Activated CD4-positive, alpha-beta T cell treated with anti-CD3 and anti-CD28 coated beads for 4 hours (primary cell): ENCODE data around the gene TCF4.
A peak's percentile ranks its signal among the peaks of the same experiment; 100 is the strongest.

Experiments
- DNase-seq, 2 donors: peaks; one replicate each; pipeline ENCODE4 v3.0.0-alpha.2; 2020

Gene TCF4

DNA sequence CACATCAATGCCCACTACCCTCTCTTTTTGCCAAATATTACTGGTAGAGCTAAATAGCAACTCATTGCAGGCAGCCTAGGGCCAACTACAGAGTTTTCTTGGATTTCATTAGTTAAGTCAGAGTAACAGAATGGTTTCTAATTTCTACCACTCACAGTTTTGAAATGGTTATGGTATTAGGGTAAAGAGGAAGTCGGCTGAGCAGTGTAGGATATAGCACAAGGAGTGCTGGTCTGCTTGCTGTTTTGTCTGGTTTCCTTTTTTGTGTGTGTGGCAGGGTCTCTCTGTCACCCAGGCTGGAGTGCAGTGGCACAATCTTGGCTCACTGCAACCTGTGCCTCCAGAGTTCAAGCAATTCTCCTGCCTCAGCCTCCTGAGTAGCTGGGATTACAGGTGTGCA lies 339.5 kb downstream of the TCF4 start:
- no peak for DNase-seq

DNA sequence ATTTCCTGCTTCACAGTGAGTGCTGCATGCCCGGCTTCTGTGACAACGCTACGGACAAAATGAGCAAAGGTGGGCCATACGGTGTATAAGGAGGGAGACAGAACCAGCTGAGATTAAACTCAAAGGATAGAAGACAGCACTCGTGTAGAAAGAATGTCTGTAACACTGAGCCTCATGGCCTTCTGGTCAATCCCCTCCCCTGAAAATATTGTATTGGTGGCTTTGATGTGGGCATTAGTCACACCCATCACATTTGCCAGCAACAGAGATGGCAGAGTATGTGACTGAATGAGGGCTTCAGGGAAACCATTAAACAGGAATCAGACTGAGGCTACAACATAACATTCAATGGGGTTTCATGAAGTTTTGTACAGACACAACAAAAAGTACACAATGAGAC lies 341.0 kb downstream of the TCF4 start:
- no peak for DNase-seq

GRCh38 chr18:55246278-55246677 lies 341.7 kb downstream of the TCF4 start:
- DNase-seq: no peak

DNA sequence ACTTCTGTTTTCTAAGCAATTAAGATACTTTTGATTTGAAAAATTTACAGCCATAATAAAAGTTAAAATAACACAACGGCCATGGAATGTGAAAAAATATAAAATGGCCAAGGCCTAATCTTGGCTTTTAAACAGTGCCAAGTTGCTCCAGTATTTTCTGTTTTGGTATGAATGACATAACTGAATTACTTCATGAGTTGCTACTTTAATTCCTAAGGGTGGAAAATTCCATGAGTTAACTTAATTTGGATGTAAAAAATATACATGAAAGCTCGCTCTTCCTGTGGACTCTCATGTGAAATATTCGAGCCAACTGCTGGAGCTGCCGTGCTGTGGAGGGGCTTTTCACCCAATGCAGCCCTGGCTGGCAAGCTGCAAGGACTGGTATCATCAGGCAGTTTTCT lies 342.8 kb downstream of the TCF4 start:
- no peak for DNase-seq

GRCh38 chr18:55244546-55244945 lies 343.4 kb downstream of the TCF4 start:
- DNase-seq: no peak

- DNase-seq: no peak
These were observed 344.1 kb downstream of the TCF4 start for GRCh38 chr18:55243857-55244256.

- no peak for DNase-seq
These were observed 344.7 kb downstream of the TCF4 start for GRCh38 chr18:55243255-55243654.

- DNase-seq: no peak
These were observed 347.0 kb downstream of the TCF4 start for GRCh38 chr18:55240978-55241377.

- no peak for DNase-seq
These were observed 348.3 kb downstream of the TCF4 start for GRCh38 chr18:55239740-55240139.

DNA sequence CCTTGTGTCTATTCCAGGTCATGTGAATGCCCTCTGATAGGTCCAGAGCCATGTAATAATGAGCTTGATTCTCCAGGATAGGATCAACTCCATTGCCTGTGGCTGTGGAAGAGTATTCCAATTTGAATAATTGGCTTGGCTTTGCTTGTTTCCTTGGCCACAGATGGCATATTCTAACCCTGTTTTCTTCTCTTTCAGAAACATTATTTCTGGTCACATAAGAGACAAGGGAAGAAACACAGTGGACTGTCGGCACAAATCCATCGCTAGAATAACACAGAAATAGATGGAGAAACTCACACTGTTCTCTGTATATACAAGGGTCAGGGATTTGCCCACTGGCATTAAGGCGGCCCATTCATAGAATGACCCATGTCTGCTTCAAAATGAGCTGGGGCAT lies 350.3 kb downstream of the TCF4 start:
- no peak for DNase-seq

DNA sequence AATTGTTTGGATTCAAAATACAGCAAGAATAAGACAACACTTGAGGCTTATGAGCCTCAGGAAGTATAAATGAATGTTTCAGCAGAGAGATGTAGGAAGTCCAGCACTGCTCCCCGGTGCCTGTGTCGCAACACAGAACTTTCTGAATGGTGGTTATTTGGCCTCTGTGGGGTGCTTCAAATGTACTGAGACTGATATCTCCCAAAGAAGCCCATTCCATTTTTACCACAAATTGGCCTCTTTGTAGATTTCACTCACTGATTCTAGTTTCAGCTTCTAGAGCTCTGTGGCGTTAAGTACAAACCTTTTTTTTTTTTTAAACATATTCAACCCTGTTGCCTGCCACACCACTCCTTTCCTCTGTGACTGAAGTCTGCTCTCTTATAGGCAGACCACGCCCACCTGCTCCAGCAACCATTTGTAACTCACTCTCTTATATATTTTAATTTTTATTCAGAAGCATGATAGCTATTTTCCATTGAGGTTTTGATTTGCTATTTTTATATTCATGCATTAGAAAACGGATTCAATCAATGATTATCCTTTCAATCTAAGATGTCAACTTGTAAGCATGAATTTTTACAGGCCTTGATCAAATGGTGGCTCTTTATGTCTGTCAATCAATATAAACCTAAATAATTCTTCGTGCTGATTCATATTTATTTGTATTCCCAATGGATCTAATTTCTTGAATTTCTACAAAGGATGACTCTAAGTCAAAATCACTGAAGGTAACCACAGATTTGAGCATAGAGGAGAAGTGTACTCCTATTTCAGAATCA lies 351.7 kb downstream of the TCF4 start:
- DNase-seq: no peak

DNA sequence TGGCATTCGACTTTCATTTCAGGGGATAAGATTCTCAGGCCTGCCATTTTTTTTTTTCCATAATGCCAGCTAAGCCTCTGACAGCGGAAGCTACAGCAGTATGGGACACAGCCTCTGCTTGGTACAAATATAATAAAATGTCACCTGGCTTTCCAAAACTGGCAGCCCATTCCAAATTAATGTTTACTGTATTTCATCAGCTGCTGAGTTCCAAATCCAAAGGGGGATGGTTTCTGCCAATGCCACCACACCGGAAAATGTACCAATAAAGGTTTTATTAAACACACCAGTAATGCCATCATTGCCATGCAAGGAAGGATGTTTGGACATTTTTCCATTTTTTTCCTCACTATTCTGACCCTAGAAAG lies 352.9 kb downstream of the TCF4 start:
- DNase-seq: no peak

DNA sequence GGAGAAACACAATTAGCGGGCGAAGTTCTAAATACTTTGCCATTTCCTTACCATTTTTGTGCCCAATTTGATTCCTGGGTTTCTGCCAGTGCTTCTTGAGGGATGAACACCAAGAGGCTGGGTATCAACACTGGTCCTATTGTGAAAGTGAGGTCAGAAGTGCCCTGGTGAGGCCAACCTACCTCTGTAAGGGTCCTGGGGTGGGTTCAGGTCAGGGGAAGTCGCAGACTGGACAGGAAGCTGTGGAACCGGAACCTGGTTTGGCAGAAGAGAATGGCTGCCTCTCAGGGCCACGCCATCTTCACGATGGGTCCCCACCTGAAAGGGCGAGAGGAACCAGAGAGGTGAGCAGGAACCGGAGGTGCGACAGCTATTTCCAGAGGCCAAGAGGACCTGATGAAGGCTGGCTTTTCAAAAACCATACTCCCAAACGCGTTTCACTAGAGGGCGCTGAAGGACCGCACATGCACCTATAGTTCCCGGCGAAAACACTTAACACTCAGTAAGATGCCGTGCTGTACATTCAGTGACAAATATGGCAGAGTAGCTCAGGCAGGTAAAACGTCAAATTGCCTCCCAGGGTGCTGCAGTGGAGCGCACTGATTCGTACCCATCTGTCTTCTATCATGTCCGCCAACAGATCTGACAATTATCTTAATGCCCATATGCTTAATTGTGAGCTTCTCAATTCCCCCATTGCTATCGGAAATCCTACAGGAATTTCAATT lies 353.5 kb downstream of the TCF4 start:
- peak in 1 of 2 donors; percentile 8 for DNase-seq

DNA sequence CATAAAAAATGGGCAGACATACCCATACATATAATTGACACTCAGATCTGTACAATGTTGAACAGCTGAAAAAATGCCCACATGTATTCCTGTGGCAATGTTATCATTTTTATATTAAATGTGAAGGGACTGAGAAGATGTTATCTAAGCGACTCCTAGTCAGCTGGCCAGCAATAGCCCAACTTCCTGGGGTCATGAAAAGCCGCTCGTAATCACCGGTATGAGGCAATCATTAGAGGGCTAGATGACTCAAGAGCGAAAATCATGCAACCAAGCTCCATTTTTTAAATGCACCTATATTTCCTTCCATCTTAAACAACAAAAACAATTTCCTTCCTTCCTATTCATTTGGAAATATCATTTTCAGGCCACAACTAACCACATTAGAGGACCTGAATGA lies 354.1 kb downstream of the TCF4 start:
- DNase-seq: no peak

DNA sequence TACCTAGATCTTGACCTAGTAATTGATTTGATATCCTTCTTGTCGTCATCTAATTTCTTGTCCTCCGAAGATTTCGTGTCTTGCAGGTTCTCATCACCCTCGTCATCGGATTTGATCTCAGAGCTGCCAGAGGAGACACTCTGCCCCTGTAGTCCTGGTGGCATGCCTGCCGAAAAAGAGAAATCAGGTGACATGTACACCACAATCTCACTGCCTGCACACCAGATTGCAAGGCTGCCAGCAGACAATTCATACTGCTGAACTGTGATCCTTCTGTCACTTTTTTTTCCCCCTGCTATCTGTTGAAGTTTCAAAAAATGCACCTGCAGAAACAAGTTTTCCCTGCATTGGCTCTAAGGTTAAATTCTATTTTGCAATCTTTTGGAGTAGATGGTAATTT lies 355.5 kb downstream of the TCF4 start:
- DNase-seq: no peak

GRCh38 chr18:55229682-55230081 lies 358.3 kb downstream of the TCF4 start:
- DNase-seq: no peak

GRCh38 chr18:55228707-55229106 lies 359.3 kb downstream of the TCF4 start:
- DNase-seq: no peak

DNA sequence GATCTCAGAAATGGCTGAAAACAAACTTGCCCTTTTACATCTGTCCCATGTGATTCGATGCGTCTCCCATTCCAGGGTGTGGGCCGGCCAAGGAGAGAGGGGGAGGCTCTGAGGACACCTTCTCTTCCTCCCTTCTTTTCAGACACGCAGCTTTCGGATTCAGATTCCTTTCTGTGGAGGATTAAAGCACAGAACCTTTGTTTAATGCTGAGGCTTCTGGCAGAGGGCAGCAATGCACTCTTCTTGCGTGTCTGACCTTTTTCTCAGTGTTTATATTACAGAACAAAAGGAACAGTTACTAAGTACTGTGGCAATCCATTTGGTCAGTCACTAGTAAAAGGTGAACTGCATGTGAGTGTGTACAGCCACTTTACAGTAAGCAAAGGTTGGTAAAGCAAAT lies 359.8 kb downstream of the TCF4 start:
- no peak for DNase-seq

DNA sequence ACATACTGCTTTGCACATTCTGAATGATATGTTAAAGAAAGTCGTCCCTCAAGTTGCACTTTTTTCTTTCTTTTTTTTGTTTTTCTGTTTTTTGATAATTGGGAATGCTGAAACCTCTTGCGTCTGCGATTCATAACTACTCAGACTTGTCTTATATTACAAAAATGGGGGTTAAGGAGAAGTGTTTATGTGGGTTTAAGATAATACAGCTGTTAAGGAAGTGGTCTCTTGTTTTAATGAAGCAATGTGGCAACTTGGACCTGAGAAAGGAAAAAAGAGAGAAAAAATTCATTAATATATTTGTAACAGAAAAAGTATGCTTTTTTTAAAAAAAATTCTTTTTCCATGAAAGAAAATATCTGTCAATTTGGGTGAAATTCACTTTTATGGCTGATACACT lies 360.2 kb downstream of the TCF4 start:
- no peak for DNase-seq

DNA sequence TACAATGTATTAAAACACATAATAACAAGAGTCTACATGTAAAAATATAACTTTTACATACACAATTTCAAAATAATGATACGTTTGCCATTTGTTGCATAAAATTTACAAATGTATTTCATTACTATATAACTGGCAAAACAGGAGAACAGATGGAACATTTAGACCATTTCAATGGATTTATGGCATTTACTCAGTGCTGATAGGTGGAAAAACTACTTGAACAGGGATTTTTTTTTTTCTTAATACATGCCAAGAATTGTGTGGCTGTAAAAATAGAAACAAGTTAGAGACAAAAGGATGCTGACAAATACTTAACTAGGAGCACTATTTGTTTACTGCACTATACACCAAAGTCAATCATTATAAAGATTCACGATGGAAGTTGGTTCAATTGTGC lies 361.9 kb downstream of the TCF4 start:
- DNase-seq: no peak

- DNase-seq: no peak
These were observed 363.8 kb downstream of the TCF4 start for GRCh38 chr18:55224086-55224625.

DNA sequence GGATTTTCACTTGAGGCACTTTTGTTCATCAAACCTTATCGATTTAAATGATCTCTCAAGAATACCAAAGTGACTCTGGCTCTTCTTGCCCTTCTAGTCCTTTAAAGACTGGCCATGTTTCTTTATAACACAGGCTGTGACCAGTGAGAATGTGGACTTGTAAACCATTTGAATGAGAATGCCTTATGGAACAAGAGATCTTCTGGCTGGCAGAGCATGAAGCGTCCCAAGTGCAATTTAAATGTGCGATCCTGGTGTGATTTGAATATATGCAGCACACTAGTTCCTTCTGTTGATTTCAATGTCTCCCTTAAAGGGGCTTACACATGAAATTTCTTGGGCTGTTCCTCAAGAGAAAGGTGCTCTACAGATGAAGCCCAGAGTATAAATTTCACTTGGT lies 366.4 kb downstream of the TCF4 start:
- DNase-seq: no peak

DNA sequence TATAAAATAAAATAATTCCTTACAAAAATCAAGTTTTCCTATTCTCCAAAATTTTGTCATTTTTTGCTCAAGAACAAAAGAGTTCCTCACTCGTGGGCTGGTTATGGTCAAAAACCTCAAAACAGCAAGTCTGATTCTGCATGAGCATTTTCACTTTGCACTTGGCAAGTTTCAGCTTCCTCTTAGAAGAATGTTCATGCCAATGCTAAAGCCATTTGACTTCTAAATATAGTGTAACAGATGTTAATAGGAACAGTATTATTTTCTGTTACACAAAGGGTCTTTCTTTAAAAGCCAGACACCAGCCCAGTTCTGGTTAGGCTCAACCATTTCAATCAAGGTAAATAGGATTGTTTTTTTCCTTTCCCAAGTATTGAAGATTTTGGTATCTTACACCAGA lies 367.5 kb downstream of the TCF4 start:
- DNase-seq: no peak

DNA sequence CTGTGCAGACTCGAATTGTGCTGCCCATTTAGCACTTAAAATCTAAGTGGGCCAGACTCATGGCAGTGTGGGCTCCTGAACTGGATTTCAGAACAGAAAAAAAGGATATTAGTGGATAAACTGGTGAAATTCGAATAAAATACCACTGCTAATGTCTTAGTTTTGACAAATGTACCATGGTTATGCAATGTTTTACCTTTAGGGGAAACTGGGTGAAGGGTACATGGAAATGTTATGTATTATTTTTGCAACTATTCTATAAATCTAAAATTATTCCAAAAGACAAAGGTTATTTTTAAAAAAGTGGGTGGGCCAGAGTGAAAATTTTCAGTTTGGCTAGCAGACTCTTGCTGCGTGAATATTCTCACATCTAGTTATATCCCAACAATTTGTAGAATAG lies 368.2 kb downstream of the TCF4 start:
- DNase-seq: no peak

GRCh38 chr18:55219059-55219458 lies 368.9 kb downstream of the TCF4 start:
- no peak for DNase-seq
